Measurements from ENCODE around the gene WDTC1. TPM values are rescaled to one million over a fixed set of nuclear protein-coding genes. Genes with fewer than 3 reads are reported as not detected.
A peak's percentile ranks its signal among the peaks of the same experiment; 100 is the strongest.

Gene WDTC1
- total and polyA plus RNA-seq, 9 of the 15 experiments (the other 6 are each of a cell fraction or from before 2014, with no cell fraction given), result 0.18 to 32.3 (median 8.8) TPM

DNA sequence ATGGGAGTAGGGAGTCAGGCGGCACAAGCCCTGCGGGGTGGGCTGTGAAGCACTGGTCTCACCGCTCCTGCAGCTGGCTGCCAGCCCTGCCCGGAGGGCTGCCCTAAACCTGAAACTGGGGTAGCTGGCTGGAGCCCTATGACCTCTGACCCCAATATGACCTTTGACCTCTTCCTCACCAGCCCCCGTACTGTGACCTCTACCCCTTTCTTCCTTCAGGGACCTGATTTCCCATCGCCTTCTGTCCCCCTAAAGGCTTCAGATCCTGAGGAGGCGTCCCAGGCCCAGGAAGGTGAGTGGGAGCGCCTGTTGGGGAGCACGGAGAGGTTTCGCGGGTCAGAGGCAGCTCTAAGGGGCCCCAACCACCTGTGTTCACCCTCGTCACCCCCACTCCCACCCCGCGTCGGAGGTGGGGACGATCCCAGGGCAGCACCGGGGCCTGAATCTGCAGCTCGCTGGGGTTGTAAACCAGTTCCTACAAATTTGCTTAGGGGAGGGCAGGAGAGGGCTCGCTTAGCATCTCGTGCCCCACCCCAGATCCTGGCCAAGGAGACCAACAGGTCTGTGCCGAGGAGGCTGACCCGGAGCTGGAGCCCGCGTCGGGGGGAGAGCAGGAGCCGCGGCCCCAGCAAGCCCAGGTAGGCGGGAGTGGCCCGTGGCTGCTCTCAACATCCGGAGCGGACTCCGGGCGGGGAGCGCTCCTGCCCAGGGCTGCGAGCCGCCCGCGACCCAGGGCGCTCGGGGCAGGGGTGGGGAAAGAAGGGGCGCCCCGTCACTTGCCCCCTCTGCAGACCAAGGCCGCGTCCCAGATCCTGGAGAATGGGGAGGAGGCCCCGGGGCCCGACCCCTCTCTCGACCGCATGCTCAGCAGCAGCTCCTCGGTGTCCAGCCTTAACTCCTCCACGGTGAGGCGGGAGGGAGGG lies 114.7 kb downstream of the WDTC1 start:
- peak overlapping the region; percentile 3; the same call in 1 of the 3 replicates for H3K27ac ChIP-seq (ENCODE audit: extremely low read depth, low read depth, low read length)
- no peaks in the 10 kb centered on the region for H3K36me3 ChIP-seq (ENCODE audit: control insufficient read depth, insufficient read depth, low read length)
- POLR2A ChIA-PET, result interaction anchor here (0.6 to 4.4 kb wide), 8 partner anchors 9 to 651 kb away, joined by 3 to 19 read pairs (median 5); partner anchors contain the start of gene MAP3K6
- TF ChIP-seq NRF1 (conservative IDR thresholded peaks at IDR 0.05 in 1 of 2, IDR thresholded peaks at IDR 0.05 in 1 of 2), result 0 out of 4 replicates have a peak, but pooled peaks of 1 of the 2 experiments have one; percentile 17
- TF ChIP-seq, protein P1, sequence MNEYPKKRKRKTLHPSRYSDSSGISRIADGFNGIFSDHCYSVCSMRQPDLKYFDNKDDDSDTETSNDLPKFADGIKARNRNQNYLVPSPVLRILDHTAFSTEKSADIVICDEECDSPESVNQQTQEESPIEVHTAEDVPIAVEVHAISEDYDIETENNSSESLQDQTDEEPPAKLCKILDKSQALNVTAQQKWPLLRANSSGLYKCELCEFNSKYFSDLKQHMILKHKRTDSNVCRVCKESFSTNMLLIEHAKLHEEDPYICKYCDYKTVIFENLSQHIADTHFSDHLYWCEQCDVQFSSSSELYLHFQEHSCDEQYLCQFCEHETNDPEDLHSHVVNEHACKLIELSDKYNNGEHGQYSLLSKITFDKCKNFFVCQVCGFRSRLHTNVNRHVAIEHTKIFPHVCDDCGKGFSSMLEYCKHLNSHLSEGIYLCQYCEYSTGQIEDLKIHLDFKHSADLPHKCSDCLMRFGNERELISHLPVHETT (CRISPR knock-in tag; conservative IDR thresholded peaks at IDR 0.05 in 1 of 2, IDR thresholded peaks at IDR 0.05 in 1 of 2), result no peak
- TF ChIP-seq ZNF592 (IDR thresholded peaks at IDR 0.05), result peak; percentile 46; the same call in 1 of the 2 replicates
- TF ChIP-seq ZNF197 (CRISPR knock-in tag; IDR thresholded peaks at IDR 0.05; ENCODE audit: low read depth), result no peak
- TF ChIP-seq GABPB1 (CRISPR knock-in tag; IDR thresholded peaks at IDR 0.05), result no peak
- TF ChIP-seq ELF4 (CRISPR knock-in tag; IDR thresholded peaks at IDR 0.05), result no peak
- peak; percentile 96 for TF ChIP-seq ZNF263 (CRISPR knock-in tag; IDR thresholded peaks at IDR 0.05; ENCODE audit: borderline replicate concordance)
- TF ChIP-seq, protein P2, sequence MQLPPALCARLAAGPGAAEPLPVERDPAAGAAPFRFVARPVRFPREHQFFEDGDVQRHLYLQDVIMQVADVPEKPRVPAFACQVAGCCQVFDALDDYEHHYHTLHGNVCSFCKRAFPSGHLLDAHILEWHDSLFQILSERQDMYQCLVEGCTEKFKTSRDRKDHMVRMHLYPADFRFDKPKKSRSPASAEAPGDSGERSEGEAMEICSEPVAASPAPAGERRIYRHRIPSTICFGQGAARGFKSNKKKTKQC (CRISPR knock-in tag; IDR thresholded peaks at IDR 0.05), result 0 out of 2 replicates have a peak, but pooled peaks have one; percentile 24
- TF ChIP-seq KLF13 (tag; IDR thresholded peaks at IDR 0.05; ENCODE audit: borderline replicate concordance, low read depth), result no peak
- TF ChIP-seq ZFX (CRISPR knock-in tag; IDR thresholded peaks at IDR 0.05), result peak; percentile 44
- TF ChIP-seq TBP (optimal IDR thresholded peaks at IDR 0.05; ENCODE audit: low read depth, low read length), result peak; percentile 28
- peak; percentile 99 for TF ChIP-seq NR2C1 (IDR thresholded peaks at IDR 0.05)
- TF ChIP-seq NR2C1 (tag; IDR thresholded peaks at IDR 0.05), result peak; percentile 99
- peak; percentile 28 for TF ChIP-seq PCBP1 (IDR thresholded peaks at IDR 0.05; ENCODE audit: low read depth, low read length, poor library complexity, severe bottlenecking)

More for the DNA sequence above, 114.7 kb downstream of the WDTC1 start:
- peak; percentile 78 for ATAC-seq
- no peaks in the 10 kb centered on the region for H3K79me2 ChIP-seq (ENCODE audit: control insufficient read depth, insufficient read depth, low read length)
- H3K9ac ChIP-seq (ENCODE audit: insufficient read depth in 1 of 2, low read depth in 2 of 2, low read length in 2 of 2), result peak overlapping the region; percentile 31 to 82; a peak in 3 of 4 replicates
- peak; percentile 15 for FAIRE-seq
- H4K20me1 ChIP-seq (replicated peaks; ENCODE audit: control insufficient read depth, insufficient read depth, low read length), result no peaks in the 10 kb centered on the region
- H3K9me3 ChIP-seq (replicated peaks; ENCODE audit: control insufficient read depth, insufficient read depth, low read depth, low read length), result no peaks in the 10 kb centered on the region
- CTCF ChIA-PET (ENCODE audit: low intra/inter-chr PET ratio), result interaction anchor here (0.8 kb wide), 1 partner anchor 252 kb away, joined by 3 read pairs; no protein-coding TSS in a partner anchor
- WGBS (ENCODE audit: insufficient coverage, low coverage, missing lambda C conversion rate), result 33% methylated on average over 32 of the region's 51 CpGs
- intact Hi-C loops (cut with micrococcal nuclease), result no loop called here
- peak overlapping the region; percentile 84 for H2AFZ ChIP-seq (ENCODE audit: low read depth, low read length)
- H3K4me3 ChIP-seq, result no peak overlapping the region
- H3K27me3 ChIP-seq (ENCODE audit: control insufficient read depth in 2 of 2, insufficient read depth in 2 of 2, low read length in 2 of 2), result no peaks in the 10 kb centered on the region
- H3K9me1 ChIP-seq (ENCODE audit: control insufficient read depth, insufficient read depth, low read length), result no peaks in the 10 kb centered on the region
- peak; percentile 63 to 86 (median 84) for DNase-seq (ENCODE audit: extremely low read depth in 1 of 4, low spot score in 3 of 4)
- H3K4me1 ChIP-seq (replicated peaks in 1 of 2; ENCODE audit: control insufficient read depth in 2 of 2, insufficient read depth in 2 of 2, low read length in 2 of 2), result peaks cover 15 to 52% of the 10 kb centered on the region in 2 experiments; a peak in 4 of 5 replicates
- BruUV-seq (replicated peaks), result no TSS peak
- H3K4me2 ChIP-seq (ENCODE audit: insufficient read depth, low read length), result peak overlapping the region; percentile 55
- in situ Hi-C loops (cut with MboI), result no loop called here

Data from K562 (cell line).